HCT116 (cell line): ENCODE measurements around the gene POLA1. TPM values are rescaled to one million over a fixed set of nuclear protein-coding genes. Genes with fewer than 3 reads are reported as not detected.

Experiments used
- ATAC-seq: fragments of 200-7000 bp; cut with Tn5 transposase; 2 replicates; pipeline ENCODE4 v1.9.1; 2020; ENCODE audit warnings: mild to moderate bottlenecking, moderate library complexity
- BruUV-seq: library from RNA; stranded (reverse); fragments of 400-500 nt; replicated peaks from 2 replicates; lab custom pipeline; 2021; lab: Mats Ljungman, UMichigan
- CTCF ChIA-PET: fragments of 300-600 bp; sonication (Branson Sonifier 250); formaldehyde crosslinking; loops from one replicate; lab custom pipeline; 2021; ENCODE audit warnings: antibody characterized with exemption; lab: Charles Lee
- POLR2A ChIA-PET: fragments of 300-600, 350-600 bp; sonication (Branson Sonifier 250); formaldehyde crosslinking; loops from one replicate; lab custom pipeline; 2021; ENCODE audit warnings: antibody characterized with exemption; lab: Charles Lee
- RAD21 ChIA-PET, 2 experiments: fragments of 300-600 bp; sonication (Branson Sonifier 250); formaldehyde crosslinking; loops; one replicate each; lab custom pipeline; 2023; ENCODE audit warnings: low total read pairs in 2 of 2; ENCODE audit not compliant: uncharacterized antibody in 2 of 2, unreplicated experiment in 2 of 2, low non-redundant PET in 1 of 2; lab: Charles Lee
- DNase-seq: peaks from one replicate; pipeline ENCODE4 v3.0.0-alpha.2; 2010; ENCODE audit warnings: low read depth, low spot score
- H2AFZ ChIP-seq: fragments of 200-600 bp; shearing (Covaris generic), sonication (generic); 2 replicates; pipeline ENCODE4 v1.6.1; 2017; ENCODE audit warnings: low read depth, mixed run types, mixed read lengths, antibody characterized with exemption, low read length; ENCODE audit not compliant: poor library complexity, severe bottlenecking
- H3K27ac ChIP-seq: 2 replicates; pipeline ENCODE4 v1.5.1; 2012; ENCODE audit warnings: low read depth, low read length
- H3K27me3 ChIP-seq: fragments of 200-600 bp; sonication (generic); 2 replicates; pipeline ENCODE4 v1.6.1; 2016; ENCODE audit warnings: mixed run types, low read length, mixed read lengths; ENCODE audit not compliant: insufficient read depth
- H3K36me3 ChIP-seq, 2 experiments: fragments of 200-500 bp in 1 of 2; fragments of 200-600 bp in 1 of 2; sonication (Bioruptor generic) in 1 of 2; sonication (generic) in 1 of 2; 2 replicates each; pipeline versions ENCODE4 v1.5.1 to v1.6.1; 2014 to 2016; ENCODE audit warnings: low read length in 2 of 2, inconsistent platforms in 1 of 2, mixed read lengths in 1 of 2, mixed run types in 1 of 2; ENCODE audit not compliant: insufficient read depth in 2 of 2, control insufficient read depth in 1 of 2
- H3K4me1 ChIP-seq, 2 experiments: fragments of 200-600 bp in 1 of 2; sonication (generic) in 1 of 2; 2 replicates each; pipeline versions ENCODE4 v1.5.1 to v1.6.1; 2012 to 2017; ENCODE audit warnings: low read length in 2 of 2, inconsistent platforms in 1 of 2, mild to moderate bottlenecking in 1 of 2, mixed read lengths in 1 of 2, mixed run types in 1 of 2, moderate library complexity in 1 of 2; ENCODE audit not compliant: insufficient read depth in 2 of 2, control insufficient read depth in 1 of 2
- H3K4me2 ChIP-seq: fragments of 200-600 bp; sonication (generic); 2 replicates; pipeline ENCODE4 v1.6.1; 2017; ENCODE audit warnings: mixed run types, low read length, mixed read lengths
- H3K4me3 ChIP-seq, 2 experiments: fragments of 200-600 bp in 1 of 2; sonication (generic) in 1 of 2; replicated peaks in 1 of 2; 2 replicates each; pipeline ENCODE4 v1.5.1; 2011 to 2016; ENCODE audit warnings: low read length in 2 of 2, control low read depth in 1 of 2, low read depth in 1 of 2, mild to moderate bottlenecking in 1 of 2, mixed read lengths in 1 of 2, mixed run types in 1 of 2
- H3K79me2 ChIP-seq: fragments of 200-600 bp; sonication (generic); 2 replicates; pipeline ENCODE4 v1.6.1; 2017; ENCODE audit warnings: mild to moderate bottlenecking, mixed run types, low read length, moderate library complexity, mixed read lengths; ENCODE audit not compliant: insufficient read depth
- H3K9ac ChIP-seq: fragments of 200-600 bp; sonication (generic); 2 replicates; pipeline ENCODE4 v1.6.1; 2016; ENCODE audit warnings: low read length, mixed read lengths
- H3K9me2 ChIP-seq: fragments of 200-600 bp; sonication (generic), shearing (Covaris generic); 2 replicates; pipeline ENCODE4 v1.6.1; 2017; ENCODE audit warnings: mixed run types, mild to moderate bottlenecking, moderate library complexity; ENCODE audit not compliant: insufficient read depth
- H3K9me3 ChIP-seq, 2 experiments: fragments of 200-500 bp in 1 of 2; fragments of 200-600 bp in 1 of 2; sonication (Bioruptor generic) in 1 of 2; sonication (generic) in 1 of 2; 2 replicates each; pipeline ENCODE4 v1.6.1; 2014 to 2017; ENCODE audit warnings: low read length in 2 of 2, mixed read lengths in 2 of 2, inconsistent platforms in 1 of 2, low read depth in 1 of 2, mild to moderate bottlenecking in 1 of 2, mixed run types in 1 of 2, moderate library complexity in 1 of 2; ENCODE audit not compliant: control insufficient read depth in 1 of 2, insufficient read depth in 1 of 2
- H4K20me1 ChIP-seq: fragments of 200-600 bp; sonication (generic), shearing (Covaris generic); 2 replicates; pipeline ENCODE4 v1.6.1; 2017; ENCODE audit warnings: mixed run types, mild to moderate bottlenecking, moderate library complexity; ENCODE audit not compliant: insufficient read depth
- CBX3 ChIP-seq: IDR thresholded peaks from 2 replicates; pipeline ENCODE4 v1.6.1; 2012; ENCODE audit warnings: low read depth
- EGR1 ChIP-seq: IDR thresholded peaks from 2 replicates; pipeline ENCODE4 v1.6.1; 2012; ENCODE audit warnings: low read depth
- ELF1 ChIP-seq: IDR thresholded peaks from 2 replicates; pipeline ENCODE4 v1.6.1; 2012; ENCODE audit warnings: low read depth, borderline replicate concordance
- EZH2 ChIP-seq: fragments of 200-600 bp; sonication (generic); IDR thresholded peaks from 2 replicates; pipeline ENCODE4 v1.6.1; 2017; ENCODE audit warnings: antibody characterized with exemption, mixed run types
- EZH2phosphoT487 ChIP-seq: fragments of 200-600 bp; IDR thresholded peaks from 2 replicates; pipeline ENCODE4 v1.6.1; 2018; ENCODE audit warnings: antibody characterized with exemption, borderline replicate concordance
- FOSL1 ChIP-seq: IDR thresholded peaks from 2 replicates; pipeline ENCODE4 v1.6.1; 2012; ENCODE audit warnings: low read depth
- POLR2A ChIP-seq: IDR thresholded peaks from 2 replicates; pipeline ENCODE4 v1.7.0; 2011; ENCODE audit warnings: borderline replicate concordance; ENCODE audit not compliant: insufficient read depth, insufficient read length; ENCODE audit errors: extremely low read depth
- POLR2AphosphoS5 ChIP-seq: IDR thresholded peaks from 2 replicates; pipeline ENCODE4 v1.6.1; 2011; ENCODE audit warnings: mild to moderate bottlenecking, low read depth, low read length, moderate library complexity
- RAD21 ChIP-seq: IDR thresholded peaks from 2 replicates; pipeline ENCODE4 v1.6.1; 2012; ENCODE audit warnings: low read depth, mild to moderate bottlenecking
- SP1 ChIP-seq: IDR thresholded peaks from 2 replicates; pipeline ENCODE4 v1.6.1; 2012; ENCODE audit warnings: low read depth
- TCF7L2 ChIP-seq: IDR thresholded peaks from 2 replicates; pipeline ENCODE4 v1.7.0; 2011; ENCODE audit warnings: borderline replicate concordance, inconsistent platforms; ENCODE audit not compliant: insufficient read depth, insufficient read length; ENCODE audit errors: extremely low read depth
- YY1 ChIP-seq: IDR thresholded peaks from 2 replicates; pipeline ENCODE4 v1.6.1; 2011; ENCODE audit warnings: low read length, low read depth, moderate library complexity, mild to moderate bottlenecking; ENCODE audit not compliant: insufficient replicate concordance; ENCODE audit errors: extremely low read depth
- ZFX ChIP-seq: fragments of 450-650 bp; IDR thresholded peaks from 2 replicates; pipeline ENCODE4 v1.6.1; 2017
- ZNF274 ChIP-seq: fragments of 200-500 bp; sonication (Bioruptor generic); IDR thresholded peaks from 2 replicates; pipeline ENCODE4 v1.6.1; 2014; ENCODE audit warnings: mild to moderate bottlenecking, low read depth, low read length, inconsistent platforms
- intact Hi-C: fragments of 100-400 bp; cut with micrococcal nuclease; formaldehyde crosslinking; loops from 2 replicates; pipeline ENCODE4 v1.10.0; 2022
- total RNA-seq: library from RNA; stranded (reverse); gene quantifications from one replicate; pipeline ENCODE4 v1.2.1, GENCODE V29; 2021; ENCODE audit not compliant: unreplicated experiment
- TF ChIP-seq, protein P1 (sequence below), 3 experiments: fragments of 200-600 bp in 1 of 3; sonication (generic) in 1 of 3; IDR thresholded peaks in 2 of 3; conservative IDR thresholded peaks in 1 of 3; 2 replicates each; pipeline ENCODE4 v1.5.1; 2012 to 2017; ENCODE audit warnings: low read depth in 2 of 3, low read length in 2 of 3, antibody characterized with exemption in 1 of 3, borderline replicate concordance in 1 of 3, control low read depth in 1 of 3, mild to moderate bottlenecking in 1 of 3, mixed read lengths in 1 of 3, mixed run types in 1 of 3, moderate library complexity in 1 of 3; ENCODE audit not compliant: insufficient read depth in 1 of 3
- TF ChIP-seq, protein P2 (sequence below): IDR thresholded peaks from 2 replicates; pipeline ENCODE4 v1.6.1; 2012
- TF ChIP-seq, protein P3 (sequence below): IDR thresholded peaks from 2 replicates; pipeline ENCODE4 v1.6.1; 2012
- TF ChIP-seq, protein P4 (sequence below): IDR thresholded peaks from 2 replicates; pipeline ENCODE4 v1.6.1; 2012; ENCODE audit warnings: low read depth

POLA1 gene
- total RNA-seq, 1 experiment from 2014 or later = 27.0 TPM

DNA sequence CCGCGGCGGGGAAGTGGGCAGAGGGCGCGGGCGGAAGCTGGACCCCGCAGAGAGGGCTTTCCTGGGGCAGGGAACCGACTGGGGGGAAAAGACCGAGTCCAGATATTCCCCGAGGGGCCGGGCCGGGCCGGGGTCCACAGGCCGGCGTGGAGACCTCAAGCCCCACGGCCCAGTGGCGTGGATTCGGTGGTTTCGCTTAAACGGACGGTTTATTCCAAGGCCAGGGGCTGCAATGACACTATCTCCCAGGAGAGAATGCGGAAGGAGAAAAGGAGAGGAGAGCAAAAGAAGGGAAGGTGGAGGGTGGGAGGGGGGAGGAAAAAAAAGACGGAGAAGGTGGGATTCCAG is 311.3 kb downstream of the POLA1 start:
- RAD21 ChIA-PET = no interaction called here
- BruUV-seq = no TSS peak
- TF ChIP-seq, protein P1, sequence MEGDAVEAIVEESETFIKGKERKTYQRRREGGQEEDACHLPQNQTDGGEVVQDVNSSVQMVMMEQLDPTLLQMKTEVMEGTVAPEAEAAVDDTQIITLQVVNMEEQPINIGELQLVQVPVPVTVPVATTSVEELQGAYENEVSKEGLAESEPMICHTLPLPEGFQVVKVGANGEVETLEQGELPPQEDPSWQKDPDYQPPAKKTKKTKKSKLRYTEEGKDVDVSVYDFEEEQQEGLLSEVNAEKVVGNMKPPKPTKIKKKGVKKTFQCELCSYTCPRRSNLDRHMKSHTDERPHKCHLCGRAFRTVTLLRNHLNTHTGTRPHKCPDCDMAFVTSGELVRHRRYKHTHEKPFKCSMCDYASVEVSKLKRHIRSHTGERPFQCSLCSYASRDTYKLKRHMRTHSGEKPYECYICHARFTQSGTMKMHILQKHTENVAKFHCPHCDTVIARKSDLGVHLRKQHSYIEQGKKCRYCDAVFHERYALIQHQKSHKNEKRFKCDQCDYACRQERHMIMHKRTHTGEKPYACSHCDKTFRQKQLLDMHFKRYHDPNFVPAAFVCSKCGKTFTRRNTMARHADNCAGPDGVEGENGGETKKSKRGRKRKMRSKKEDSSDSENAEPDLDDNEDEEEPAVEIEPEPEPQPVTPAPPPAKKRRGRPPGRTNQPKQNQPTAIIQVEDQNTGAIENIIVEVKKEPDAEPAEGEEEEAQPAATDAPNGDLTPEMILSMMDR (IDR thresholded peaks at IDR 0.05 in 2 of 3, conservative IDR thresholded peaks at IDR 0.05 in 1 of 3; ENCODE audit: borderline replicate concordance in 1 of 3, insufficient read depth in 1 of 3, low read depth in 2 of 3, low read length in 2 of 3) = no peak
- TF ChIP-seq RAD21 (no peak), YY1 (no peak), FOSL1 (no peak), EZH2 (no peak), TCF7L2 (no peak), ZNF274 (no peak), EGR1 (no peak), POLR2A (no peak), ZFX (no peak), SP1 (no peak), POLR2AphosphoS5 (no peak), EZH2phosphoT487 (no peak), CBX3 (no peak), ELF1 (no peak)
- TF ChIP-seq, protein P2, sequence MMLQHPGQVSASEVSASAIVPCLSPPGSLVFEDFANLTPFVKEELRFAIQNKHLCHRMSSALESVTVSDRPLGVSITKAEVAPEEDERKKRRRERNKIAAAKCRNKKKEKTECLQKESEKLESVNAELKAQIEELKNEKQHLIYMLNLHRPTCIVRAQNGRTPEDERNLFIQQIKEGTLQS = no peak
- TF ChIP-seq, protein P3, sequence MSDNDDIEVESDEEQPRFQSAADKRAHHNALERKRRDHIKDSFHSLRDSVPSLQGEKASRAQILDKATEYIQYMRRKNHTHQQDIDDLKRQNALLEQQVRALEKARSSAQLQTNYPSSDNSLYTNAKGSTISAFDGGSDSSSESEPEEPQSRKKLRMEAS = no peak
- TF ChIP-seq, protein P4, sequence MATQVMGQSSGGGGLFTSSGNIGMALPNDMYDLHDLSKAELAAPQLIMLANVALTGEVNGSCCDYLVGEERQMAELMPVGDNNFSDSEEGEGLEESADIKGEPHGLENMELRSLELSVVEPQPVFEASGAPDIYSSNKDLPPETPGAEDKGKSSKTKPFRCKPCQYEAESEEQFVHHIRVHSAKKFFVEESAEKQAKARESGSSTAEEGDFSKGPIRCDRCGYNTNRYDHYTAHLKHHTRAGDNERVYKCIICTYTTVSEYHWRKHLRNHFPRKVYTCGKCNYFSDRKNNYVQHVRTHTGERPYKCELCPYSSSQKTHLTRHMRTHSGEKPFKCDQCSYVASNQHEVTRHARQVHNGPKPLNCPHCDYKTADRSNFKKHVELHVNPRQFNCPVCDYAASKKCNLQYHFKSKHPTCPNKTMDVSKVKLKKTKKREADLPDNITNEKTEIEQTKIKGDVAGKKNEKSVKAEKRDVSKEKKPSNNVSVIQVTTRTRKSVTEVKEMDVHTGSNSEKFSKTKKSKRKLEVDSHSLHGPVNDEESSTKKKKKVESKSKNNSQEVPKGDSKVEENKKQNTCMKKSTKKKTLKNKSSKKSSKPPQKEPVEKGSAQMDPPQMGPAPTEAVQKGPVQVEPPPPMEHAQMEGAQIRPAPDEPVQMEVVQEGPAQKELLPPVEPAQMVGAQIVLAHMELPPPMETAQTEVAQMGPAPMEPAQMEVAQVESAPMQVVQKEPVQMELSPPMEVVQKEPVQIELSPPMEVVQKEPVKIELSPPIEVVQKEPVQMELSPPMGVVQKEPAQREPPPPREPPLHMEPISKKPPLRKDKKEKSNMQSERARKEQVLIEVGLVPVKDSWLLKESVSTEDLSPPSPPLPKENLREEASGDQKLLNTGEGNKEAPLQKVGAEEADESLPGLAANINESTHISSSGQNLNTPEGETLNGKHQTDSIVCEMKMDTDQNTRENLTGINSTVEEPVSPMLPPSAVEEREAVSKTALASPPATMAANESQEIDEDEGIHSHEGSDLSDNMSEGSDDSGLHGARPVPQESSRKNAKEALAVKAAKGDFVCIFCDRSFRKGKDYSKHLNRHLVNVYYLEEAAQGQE = no peak
- Histone ChIP-seq H3K9ac (no peak overlapping the region), H3K79me2 (no peaks in the 10 kb centered on the region), H3K27me3 (no peaks in the 10 kb centered on the region), H3K36me3 (no peaks in the 10 kb centered on the region), H3K9me3 (no peaks in the 10 kb centered on the region), H3K4me2 (no peak overlapping the region), H3K4me3 (no peak overlapping the region), H3K4me1 (no peaks in the 10 kb centered on the region), H2AFZ (no peak overlapping the region), H3K27ac (no peak overlapping the region), H4K20me1 (no peaks in the 10 kb centered on the region), H3K9me2 (no peaks in the 10 kb centered on the region)
- ATAC-seq (no peak), DNase-seq (no peak)
- CTCF ChIA-PET = no interaction called here
- POLR2A ChIA-PET = no interaction called here
- intact Hi-C loops = no loop called here
